ENCODE measurements around the gene EME2.

- TF ChIP-seq POLR2AphosphoS5 (IDR thresholded peaks at IDR 0.05): no peak
- TF ChIP-seq POLR2A (IDR thresholded peaks at IDR 0.05): no peak
- TF ChIP-seq CTCF (IDR thresholded peaks at IDR 0.05): no peak
- TF ChIP-seq EP300 (IDR thresholded peaks at IDR 0.05): no peak
These were observed at the start of gene EME2 for GRCh38 chr16:1772362-1772907.

Data from upper lobe of left lung (tissue), 4 donors.